Vagina (tissue), 2 donors: ENCODE measurements around the gene AHNAK.

Source experiments
- POLR2A ChIP-seq, 2 donors: fragments of 450-650 bp; IDR thresholded peaks; one replicate each; pipeline ENCODE4 v1.6.1; 2017; ENCODE audit warnings: antibody characterized with exemption in 2 of 2, mild to moderate bottlenecking in 2 of 2, moderate library complexity in 2 of 2
- TF ChIP-seq, protein P1 (sequence below), 3 experiments: fragments of 450-650 bp in 2 of 3; fragments of 200-600 bp in 1 of 3; sonication (generic) in 1 of 3; IDR thresholded peaks; one replicate each; pipeline ENCODE4 v1.5.1; 2017 to 2019; ENCODE audit warnings: antibody characterized with exemption in 3 of 3, mild to moderate bottlenecking in 2 of 3, moderate library complexity in 2 of 3

DNA sequence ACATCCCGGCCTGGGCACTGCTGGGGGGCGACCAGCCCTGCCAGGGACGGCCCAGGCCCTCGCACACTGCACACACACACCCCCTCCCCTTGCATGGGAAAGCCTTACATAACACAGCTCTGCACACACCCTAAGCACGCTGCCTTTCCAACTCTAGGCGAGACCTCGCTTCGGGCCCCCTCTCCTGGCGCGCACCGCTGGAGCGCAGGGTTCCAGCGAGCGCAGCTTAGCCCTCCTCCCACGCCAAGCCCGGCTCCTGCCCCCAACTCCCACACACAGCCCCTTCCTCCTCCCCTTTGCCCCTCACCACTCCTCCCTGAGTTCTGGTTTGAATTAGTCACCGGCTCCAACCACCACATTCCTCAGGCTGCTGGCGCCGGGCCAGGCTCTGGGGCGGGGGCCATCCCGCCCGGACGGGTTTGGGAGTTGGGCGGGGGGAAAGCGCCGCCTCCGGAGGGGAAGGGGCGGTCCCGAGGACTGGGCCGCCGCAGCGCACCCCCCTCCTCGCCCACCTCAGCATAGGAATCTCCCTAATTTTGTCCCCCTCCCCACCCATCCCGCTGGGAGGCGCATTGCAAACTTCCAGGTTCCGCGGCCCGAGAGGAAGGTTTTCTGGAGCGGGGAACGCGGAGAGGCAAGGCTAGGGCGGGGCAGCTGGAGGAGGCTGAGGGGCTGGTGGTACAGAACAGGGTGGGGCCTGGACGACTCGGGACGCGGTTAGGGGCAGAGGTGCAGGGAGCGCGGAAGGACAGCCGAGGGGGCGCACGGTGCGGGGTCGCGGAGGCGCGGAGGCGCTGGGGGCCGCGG, 966 bp downstream of the AHNAK start:
- TF ChIP-seq POLR2A (IDR thresholded peaks at IDR 0.05), result peak in 1 of 2 donors; percentile 64
- TF ChIP-seq, protein P1, sequence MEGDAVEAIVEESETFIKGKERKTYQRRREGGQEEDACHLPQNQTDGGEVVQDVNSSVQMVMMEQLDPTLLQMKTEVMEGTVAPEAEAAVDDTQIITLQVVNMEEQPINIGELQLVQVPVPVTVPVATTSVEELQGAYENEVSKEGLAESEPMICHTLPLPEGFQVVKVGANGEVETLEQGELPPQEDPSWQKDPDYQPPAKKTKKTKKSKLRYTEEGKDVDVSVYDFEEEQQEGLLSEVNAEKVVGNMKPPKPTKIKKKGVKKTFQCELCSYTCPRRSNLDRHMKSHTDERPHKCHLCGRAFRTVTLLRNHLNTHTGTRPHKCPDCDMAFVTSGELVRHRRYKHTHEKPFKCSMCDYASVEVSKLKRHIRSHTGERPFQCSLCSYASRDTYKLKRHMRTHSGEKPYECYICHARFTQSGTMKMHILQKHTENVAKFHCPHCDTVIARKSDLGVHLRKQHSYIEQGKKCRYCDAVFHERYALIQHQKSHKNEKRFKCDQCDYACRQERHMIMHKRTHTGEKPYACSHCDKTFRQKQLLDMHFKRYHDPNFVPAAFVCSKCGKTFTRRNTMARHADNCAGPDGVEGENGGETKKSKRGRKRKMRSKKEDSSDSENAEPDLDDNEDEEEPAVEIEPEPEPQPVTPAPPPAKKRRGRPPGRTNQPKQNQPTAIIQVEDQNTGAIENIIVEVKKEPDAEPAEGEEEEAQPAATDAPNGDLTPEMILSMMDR (IDR thresholded peaks at IDR 0.05), result peak in 1 of 3 experiments; percentile 6
